ENCODE results near the gene DENND5B. TPM values are rescaled to one million over a fixed set of nuclear protein-coding genes. Genes with fewer than 3 reads are reported as not detected.
A peak's percentile ranks its signal among the peaks of the same experiment; 100 is the strongest.
"Not testable (repeated sequence)": the region's sequence is repeated elsewhere in the genome, so short reads cannot be mapped to it uniquely, and the experiment has no call there.

The DENND5B gene
- total and polyA plus RNA-seq, 8 donors: 1.1 to 25.2 (median 7.7) TPM

DNA sequence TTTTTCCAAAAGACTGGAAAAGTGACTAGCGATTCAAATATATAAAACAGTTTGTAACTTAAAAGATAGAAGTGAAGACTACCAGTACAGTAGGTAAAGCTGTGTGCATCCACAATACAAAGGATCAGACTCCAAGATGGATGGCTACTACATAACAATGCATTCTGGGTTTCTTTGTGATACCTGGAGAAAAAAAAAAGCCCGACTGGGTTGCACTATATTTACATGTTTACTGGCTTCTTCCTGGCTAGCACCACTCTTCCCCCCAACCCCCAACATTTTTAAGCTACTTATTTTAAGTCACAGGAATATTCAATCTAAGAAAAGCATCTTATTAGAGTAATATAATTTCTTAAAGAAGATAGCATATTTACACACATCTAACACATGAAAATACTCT, 203.9 kb downstream of the DENND5B start:
- intact Hi-C loops (cut with DNase I; ENCODE audit: low total_unique reads): no loop called here
- DNase-seq: no peak
- no peaks in the 10 kb centered on the region for H3K9me3 ChIP-seq
- no peak overlapping the region for H3K27ac ChIP-seq
- TF ChIP-seq POLR2A (IDR thresholded peaks at IDR 0.05): no peak
- no peak for TF ChIP-seq EP300 (IDR thresholded peaks at IDR 0.05)
- no peak for TF ChIP-seq POLR2AphosphoS5 (IDR thresholded peaks at IDR 0.05)
- TF ChIP-seq, protein P1, sequence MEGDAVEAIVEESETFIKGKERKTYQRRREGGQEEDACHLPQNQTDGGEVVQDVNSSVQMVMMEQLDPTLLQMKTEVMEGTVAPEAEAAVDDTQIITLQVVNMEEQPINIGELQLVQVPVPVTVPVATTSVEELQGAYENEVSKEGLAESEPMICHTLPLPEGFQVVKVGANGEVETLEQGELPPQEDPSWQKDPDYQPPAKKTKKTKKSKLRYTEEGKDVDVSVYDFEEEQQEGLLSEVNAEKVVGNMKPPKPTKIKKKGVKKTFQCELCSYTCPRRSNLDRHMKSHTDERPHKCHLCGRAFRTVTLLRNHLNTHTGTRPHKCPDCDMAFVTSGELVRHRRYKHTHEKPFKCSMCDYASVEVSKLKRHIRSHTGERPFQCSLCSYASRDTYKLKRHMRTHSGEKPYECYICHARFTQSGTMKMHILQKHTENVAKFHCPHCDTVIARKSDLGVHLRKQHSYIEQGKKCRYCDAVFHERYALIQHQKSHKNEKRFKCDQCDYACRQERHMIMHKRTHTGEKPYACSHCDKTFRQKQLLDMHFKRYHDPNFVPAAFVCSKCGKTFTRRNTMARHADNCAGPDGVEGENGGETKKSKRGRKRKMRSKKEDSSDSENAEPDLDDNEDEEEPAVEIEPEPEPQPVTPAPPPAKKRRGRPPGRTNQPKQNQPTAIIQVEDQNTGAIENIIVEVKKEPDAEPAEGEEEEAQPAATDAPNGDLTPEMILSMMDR (IDR thresholded peaks at IDR 0.05): no peak
- H3K36me3 ChIP-seq: peaks cover 4 to 65% (median 53%) of the 10 kb centered on the region in 4 donors
- H3K4me3 ChIP-seq: no peak overlapping the region
- H3K27me3 ChIP-seq: no peaks in the 10 kb centered on the region
- WGBS, 5 donors: 53 to 73% (median 68%) methylated on average over 2 of the region's 2 CpGs
- no peaks in the 10 kb centered on the region for H3K4me1 ChIP-seq

DNA sequence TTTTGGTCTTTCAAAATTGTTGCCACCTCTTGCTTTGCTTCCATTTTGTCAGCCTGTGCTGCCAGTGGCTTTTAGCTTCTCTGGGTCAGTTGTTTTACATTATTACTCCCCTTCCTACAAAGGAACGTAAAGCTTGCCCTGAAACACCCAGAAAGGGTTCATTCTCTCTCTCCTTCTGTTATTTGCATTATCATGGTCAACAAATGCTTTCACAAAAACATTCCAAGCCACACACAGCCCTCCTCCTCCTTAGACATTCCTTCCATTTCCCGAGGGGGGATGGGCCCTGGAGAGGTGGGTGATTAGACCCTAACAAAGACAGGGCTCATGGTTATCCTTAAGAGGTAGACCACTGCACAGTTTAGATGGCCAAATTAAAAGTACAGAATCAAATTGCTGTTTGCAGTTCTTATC, 204.6 kb downstream of the DENND5B start:
- no peaks in the 10 kb centered on the region for H3K27me3 ChIP-seq
- TF ChIP-seq EP300 (IDR thresholded peaks at IDR 0.05): no peak
- TF ChIP-seq POLR2AphosphoS5 (IDR thresholded peaks at IDR 0.05): no peak
- no peak for TF ChIP-seq POLR2A (IDR thresholded peaks at IDR 0.05)
- TF ChIP-seq, protein P1 (IDR thresholded peaks at IDR 0.05): no peak
- intact Hi-C loops (cut with DNase I; ENCODE audit: low total_unique reads): no loop called here
- no peak overlapping the region for H3K4me3 ChIP-seq
- 43 to 70% (median 52%) methylated on average over 2 of the region's 2 CpGs for WGBS, 5 donors
- no peak for DNase-seq
- H3K27ac ChIP-seq: no peak overlapping the region
- no peaks in the 10 kb centered on the region for H3K4me1 ChIP-seq
- no peaks in the 10 kb centered on the region for H3K9me3 ChIP-seq
- H3K36me3 ChIP-seq: peaks cover 4 to 58% (median 48%) of the 10 kb centered on the region in 4 donors

DNA sequence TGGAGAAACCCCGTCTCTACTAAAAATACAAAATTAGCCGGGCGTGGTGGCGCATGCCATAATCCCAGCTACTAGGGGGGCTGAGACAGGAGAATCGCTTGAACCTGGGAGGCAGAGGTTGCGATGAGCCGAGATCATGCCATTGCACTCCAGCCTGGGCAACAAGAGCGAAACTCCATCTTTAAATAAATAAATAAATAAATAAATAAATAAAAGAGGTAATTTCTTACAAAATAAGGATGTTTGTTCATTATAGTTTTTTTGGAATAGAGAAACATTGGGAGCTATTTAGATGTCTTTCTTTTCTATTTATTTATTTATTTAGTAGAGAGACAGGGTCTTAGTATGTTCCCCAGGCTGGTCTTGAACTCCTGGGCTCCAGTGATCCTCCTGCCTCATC, 213.7 kb downstream of the DENND5B start:
- intact Hi-C loops (cut with DNase I; ENCODE audit: low total_unique reads); DNase-seq; H3K27ac ChIP-seq; H3K4me3 ChIP-seq; H3K9me3 ChIP-seq; H3K27me3 ChIP-seq; H3K36me3 ChIP-seq; H3K4me1 ChIP-seq: not testable (repeated sequence)
- 87 to 92% (median 91%) methylated on average over 8 of the region's 8 CpGs for WGBS, 5 donors

DNA sequence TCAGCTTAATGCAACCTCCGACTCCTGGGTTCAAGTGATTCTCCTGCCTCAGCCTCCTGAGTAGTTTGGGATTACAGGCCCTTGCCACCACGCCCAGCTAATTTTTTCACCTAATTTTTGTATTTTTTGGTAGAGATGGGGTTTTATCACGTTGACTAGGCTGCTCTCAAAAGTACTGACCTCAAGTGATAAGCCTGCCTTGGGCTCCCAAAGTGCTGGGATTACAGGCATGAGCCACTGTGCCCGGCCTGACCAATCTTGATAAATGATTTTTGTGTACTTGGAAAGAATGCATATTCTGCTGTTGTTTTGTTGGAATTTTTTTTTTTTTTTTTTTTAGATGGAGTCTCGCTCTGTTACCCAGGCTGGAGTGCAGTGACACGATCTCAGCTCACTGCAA, 215.5 kb downstream of the DENND5B start:
- H3K27ac ChIP-seq; H3K36me3 ChIP-seq; DNase-seq; H3K9me3 ChIP-seq; H3K4me3 ChIP-seq; H3K27me3 ChIP-seq; intact Hi-C loops (cut with DNase I; ENCODE audit: low total_unique reads): not testable (repeated sequence)
- WGBS, 5 donors: 70 to 85% (median 79%) methylated on average over 5 to 6 of the region's 6 CpGs
- H3K4me1 ChIP-seq: peaks cover 0 to 11% (median 8%) of the 10 kb centered on the region in 4 donors

DNA sequence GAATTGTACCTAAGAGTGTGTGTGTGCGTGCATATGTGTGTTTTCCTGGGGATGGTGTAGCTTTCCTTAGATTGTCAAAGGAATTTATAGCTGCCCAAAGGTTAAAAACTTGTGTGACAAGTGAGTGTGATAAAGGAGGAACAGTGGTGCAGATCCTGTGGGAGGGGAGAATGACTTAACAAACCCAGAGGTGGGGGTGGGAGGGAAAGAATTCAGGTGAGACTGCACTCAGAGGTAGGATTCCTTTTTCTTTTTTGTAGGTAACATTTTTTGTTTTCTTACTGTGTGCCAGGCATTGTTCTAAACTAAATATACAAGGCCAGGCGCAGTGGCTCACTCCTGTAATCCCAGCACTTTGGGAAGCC, 219.7 kb downstream of the DENND5B start:
- no peak overlapping the region for H3K4me3 ChIP-seq
- TF ChIP-seq, protein P1 (IDR thresholded peaks at IDR 0.05): no peak
- TF ChIP-seq POLR2A (IDR thresholded peaks at IDR 0.05) (no peak), POLR2AphosphoS5 (IDR thresholded peaks at IDR 0.05) (no peak), EP300 (IDR thresholded peaks at IDR 0.05) (no peak)
- whole genome bisulfite sequencing, 5 donors: 47 to 71% (median 64%) methylated on average over 2 of the region's 2 CpGs
- H3K4me1 ChIP-seq: peaks cover 10 to 27% (median 20%) of the 10 kb centered on the region in 4 donors
- no peaks in the 10 kb centered on the region for H3K36me3 ChIP-seq
- peak in 1 of 2 donors; percentile 62 for DNase-seq
- intact Hi-C loops (cut with DNase I; ENCODE audit: low total_unique reads): no loop called here
- H3K27ac ChIP-seq: peak overlapping the region in 2 of 5 donors; percentile 68 to 84
- H3K9me3 ChIP-seq: no peaks in the 10 kb centered on the region
- no peaks in the 10 kb centered on the region for H3K27me3 ChIP-seq

All from stomach (tissue), 9 donors.